NCI-H1436 (cell line): ENCODE results near the gene INTS7.
"Not testable (repeated sequence)": the region's sequence is repeated elsewhere in the genome, so short reads cannot be mapped to it uniquely, and the experiment has no call there.

Experiments
- DNase-seq: peaks from one replicate; lab custom pipeline; 2025; lab: John Stamatoyannopoulos, UW

Gene INTS7

GRCh38 chr1:212037900-212038299 is 2.5 kb upstream of the INTS7 start:
- DNase-seq, result no peak

- peak; percentile 59 for DNase-seq
Measured at GRCh38 chr1:212035835-212036605, 663 bp upstream of the INTS7 start.

GRCh38 chr1:212034516-212035122 is 738 bp downstream of the INTS7 start:
- no peak for DNase-seq

- DNase-seq, result no peak
Measured at GRCh38 chr1:212030936-212031528, 4.3 kb downstream of the INTS7 start.

GRCh38 chr1:212027727-212028126 is 7.6 kb downstream of the INTS7 start:
- DNase-seq, result not testable (repeated sequence)

- no peak for DNase-seq
Measured at GRCh38 chr1:212024469-212025149, 10.7 kb downstream of the INTS7 start.

GRCh38 chr1:212022908-212023307 is 12.4 kb downstream of the INTS7 start:
- not testable (repeated sequence) for DNase-seq

- no peak for DNase-seq
Measured at GRCh38 chr1:212021563-212021962, 13.8 kb downstream of the INTS7 start.

- no peak for DNase-seq
Measured at GRCh38 chr1:212020975-212021374, 14.4 kb downstream of the INTS7 start.

- no peak for DNase-seq
Measured at GRCh38 chr1:212013672-212014071, 21.7 kb downstream of the INTS7 start.

- peak; percentile 75 for DNase-seq
Measured at GRCh38 chr1:212012034-212012740, 23.2 kb downstream of the INTS7 start.

- no peak for DNase-seq
Measured at GRCh38 chr1:212010004-212010403, 25.4 kb downstream of the INTS7 start.

- DNase-seq, result no peak
Measured at GRCh38 chr1:212009561-212009960, 25.8 kb downstream of the INTS7 start.

GRCh38 chr1:212007886-212008285 is 27.5 kb downstream of the INTS7 start:
- DNase-seq, result no peak

- no peak for DNase-seq
Measured at GRCh38 chr1:212007178-212007577, 28.2 kb downstream of the INTS7 start.

- no peak for DNase-seq
Measured at GRCh38 chr1:212004895-212005608, 30.3 kb downstream of the INTS7 start.

- DNase-seq, result no peak
Measured at GRCh38 chr1:212002536-212002935, 32.8 kb downstream of the INTS7 start.

GRCh38 chr1:211997426-211997825 is 37.9 kb downstream of the INTS7 start:
- not testable (repeated sequence) for DNase-seq

- DNase-seq, result no peak
Measured at GRCh38 chr1:211991695-211992094, 43.7 kb downstream of the INTS7 start.

- no peak for DNase-seq
Measured at GRCh38 chr1:211986628-211987254, 48.6 kb downstream of the INTS7 start.
